ENCODE measurements around the gene INSIG1.

- TF ChIP-seq SNAI2 (CRISPR knock-in tag; IDR thresholded peaks at IDR 0.05) (no peak), ZFP30 (CRISPR knock-in tag; IDR thresholded peaks at IDR 0.05) (no peak), ZFP3 (CRISPR knock-in tag; IDR thresholded peaks at IDR 0.05) (no peak), TCF4 (CRISPR knock-in tag; IDR thresholded peaks at IDR 0.05; ENCODE audit: borderline replicate concordance) (no peak), TOX (CRISPR knock-in tag; IDR thresholded peaks at IDR 0.05; ENCODE audit: borderline replicate concordance) (no peak)
Observed at GRCh38 chr7:155357573-155358041, 59.9 kb downstream of the INSIG1 start.

Measured in SK-N-SH treated with all-trans-retinoic acid at 6 μM for 48 hours (cell line).